GM12892 (cell line): Measurements from ENCODE around the gene MYBPC2.

ENCODE experiments used
- POLR2A ChIP-seq: IDR thresholded peaks from 2 replicates; pipeline ENCODE4 v1.6.1; 2011; ENCODE audit warnings: low read depth, low read length, control low read depth
- POLR2AphosphoS5 ChIP-seq: IDR thresholded peaks from 2 replicates; pipeline ENCODE4 v1.6.1; 2011; ENCODE audit warnings: low read depth, low read length, control low read depth
- TAF1 ChIP-seq: IDR thresholded peaks from 2 replicates; pipeline ENCODE4 v1.6.1; 2011; ENCODE audit warnings: low read depth, mild to moderate bottlenecking, control low read depth, low read length, borderline replicate concordance

DNA sequence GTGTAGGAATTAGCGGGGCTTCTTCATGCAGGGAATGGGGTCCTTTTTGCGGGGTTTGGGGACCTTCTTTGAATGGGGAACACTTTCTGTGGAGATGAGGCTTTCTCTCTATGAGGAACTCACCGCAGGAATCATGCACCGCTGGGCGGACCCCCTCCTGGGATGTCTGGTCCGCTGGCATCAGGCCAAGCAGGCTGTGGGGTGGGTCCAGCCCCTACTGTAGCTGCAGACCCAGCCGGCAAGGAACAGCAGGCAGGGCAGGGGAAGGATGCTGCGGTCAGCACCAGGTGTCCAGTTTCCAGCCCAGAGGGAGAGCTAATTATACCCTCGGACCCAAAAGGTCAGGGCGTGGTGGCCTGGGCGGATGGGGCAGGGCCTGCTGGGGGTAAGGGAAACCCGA is 1.8 kb downstream of the MYBPC2 start:
- no peak for TF ChIP-seq POLR2A
- TF ChIP-seq POLR2AphosphoS5: no peak
- TF ChIP-seq TAF1: no peak
